AG10803 (cell line): ENCODE measurements around the gene AJUBA.
"Not testable (repeated sequence)": the region's sequence is repeated elsewhere in the genome, so short reads cannot be mapped to it uniquely, and the experiment has no call there.

Experiments
- DNase-seq: peaks from one replicate; pipeline ENCODE4 v3.0.0; 2010; ENCODE audit warnings: low read depth
- H3K4me3 ChIP-seq: 2 replicates; pipeline ENCODE4 v1.5.1; 2011; ENCODE audit warnings: mild to moderate bottlenecking, low read length, control low read depth
- CTCF ChIP-seq: conservative IDR thresholded peaks from 2 replicates; pipeline ENCODE4 v1.5.1; 2011; ENCODE audit warnings: mild to moderate bottlenecking, low read length, control low read depth, inconsistent platforms

The AJUBA gene

GRCh38 chr14:22974530-22975313 lies 7.6 kb downstream of the AJUBA start:
- TF ChIP-seq CTCF, result no peak
- no peak for DNase-seq
- H3K4me3 ChIP-seq, result no peak overlapping the region

- H3K4me3 ChIP-seq, result no peak overlapping the region
- peak; percentile 73 for TF ChIP-seq CTCF
- DNase-seq, result peak; percentile 70
Observed at GRCh38 chr14:22973217-22974032, 8.9 kb downstream of the AJUBA start.

GRCh38 chr14:22972313-22972930 lies 9.9 kb downstream of the AJUBA start:
- no peak for TF ChIP-seq CTCF
- no peak overlapping the region for H3K4me3 ChIP-seq
- DNase-seq, result no peak

GRCh38 chr14:22971152-22971551 lies 11.2 kb downstream of the AJUBA start:
- H3K4me3 ChIP-seq, result no peak overlapping the region
- DNase-seq, result no peak
- TF ChIP-seq CTCF, result no peak

- no peak overlapping the region for H3K4me3 ChIP-seq
- no peak for TF ChIP-seq CTCF
- DNase-seq, result no peak
Observed at GRCh38 chr14:22966783-22967269, 15.5 kb downstream of the AJUBA start.

GRCh38 chr14:22965916-22966782 lies 16.2 kb downstream of the AJUBA start:
- not testable (repeated sequence) for DNase-seq, H3K4me3 ChIP-seq
